Skeletal muscle tissue (tissue), 4 donors: Measurements from ENCODE around the gene IL19. TPM values are rescaled to one million over a fixed set of nuclear protein-coding genes. Genes with fewer than 3 reads are reported as not detected.

Experiments
- H3K27ac ChIP-seq: one replicate; pipeline ENCODE4 v1.7.0; 2013; ENCODE audit warnings: mild to moderate bottlenecking, low read depth, low read length, inconsistent platforms
- H3K27me3 ChIP-seq, 3 donors: one replicate each; pipeline ENCODE4 v1.7.0; 2013; ENCODE audit warnings: low read length in 3 of 3; ENCODE audit not compliant: control insufficient read depth in 3 of 3, insufficient read depth in 3 of 3
- H3K36me3 ChIP-seq, 3 donors: one replicate each; pipeline ENCODE4 v1.7.0; 2013; ENCODE audit warnings: low read length in 3 of 3; ENCODE audit not compliant: control insufficient read depth in 3 of 3, insufficient read depth in 3 of 3
- H3K4me1 ChIP-seq, 3 donors: one replicate each; pipeline ENCODE4 v1.7.0; 2013; ENCODE audit warnings: low read length in 3 of 3, mild to moderate bottlenecking in 3 of 3; ENCODE audit not compliant: control insufficient read depth in 3 of 3, insufficient read depth in 3 of 3
- H3K4me3 ChIP-seq, 3 donors: one replicate each; pipeline ENCODE4 v1.7.0; 2013; ENCODE audit warnings: low read length in 3 of 3
- H3K9ac ChIP-seq, 3 donors: one replicate each; pipeline ENCODE4 v1.7.0; 2013; ENCODE audit warnings: low read length in 3 of 3, mild to moderate bottlenecking in 3 of 3, moderate library complexity in 2 of 3, low read depth in 1 of 3
- H3K9me3 ChIP-seq, 3 donors: one replicate each; pipeline ENCODE4 v1.7.0; 2013; ENCODE audit warnings: low read length in 3 of 3; ENCODE audit not compliant: control insufficient read depth in 3 of 3
- total RNA-seq: library from RNA; depleted of rRNA; stranded (reverse); fragments of >200 nt; gene quantifications from one replicate; pipeline ENCODE4 v1.2.3, GENCODE V29; 2014
- donor health status: Osteomylitis.

IL19 gene
- total RNA-seq, 1 donor from 2014 or later = not detected

GRCh38 chr1:206739411-206740076 lies 31.0 kb upstream of the IL19 start:
- H3K4me1 ChIP-seq = peaks cover 10 to 35% (median 20%) of the 10 kb centered on the region in 3 donors

GRCh38 chr1:206741142-206741701 lies 29.4 kb upstream of the IL19 start:
- H3K9ac ChIP-seq = no peak overlapping the region
- H3K4me1 ChIP-seq = peaks cover 10 to 22% (median 20%) of the 10 kb centered on the region in 3 donors
- H3K36me3 ChIP-seq = no peaks in the 10 kb centered on the region
- no peak overlapping the region for H3K27ac ChIP-seq
- H3K27me3 ChIP-seq = no peaks in the 10 kb centered on the region
- H3K4me3 ChIP-seq = no peak overlapping the region
- H3K9me3 ChIP-seq = no peaks in the 10 kb centered on the region

More at GRCh38 chr1:206739411-206740076, 31.0 kb upstream of the IL19 start:
- Histone ChIP-seq H3K9ac (no peak overlapping the region), H3K36me3 (peaks cover 6 to 11% (median 8%) of the 10 kb centered on the region in 3 donors), H3K4me3 (no peak overlapping the region), H3K27me3 (no peaks in the 10 kb centered on the region), H3K9me3 (no peaks in the 10 kb centered on the region), H3K27ac (no peak overlapping the region)

GRCh38 chr1:206742719-206743383 lies 27.7 kb upstream of the IL19 start:
- Histone ChIP-seq H3K4me3 (no peak overlapping the region), H3K27ac (no peak overlapping the region), H3K36me3 (no peaks in the 10 kb centered on the region), H3K4me1 (peaks cover 10 to 16% (median 12%) of the 10 kb centered on the region in 3 donors), H3K9ac (no peak overlapping the region), H3K27me3 (no peaks in the 10 kb centered on the region), H3K9me3 (no peaks in the 10 kb centered on the region)

- Histone ChIP-seq H3K4me3 (no peak overlapping the region), H3K27me3 (no peaks in the 10 kb centered on the region), H3K36me3 (no peaks in the 10 kb centered on the region), H3K27ac (no peak overlapping the region), H3K4me1 (peaks cover 0 to 4% (median 0%) of the 10 kb centered on the region in 3 donors), H3K9ac (no peak overlapping the region), H3K9me3 (no peaks in the 10 kb centered on the region)
Measured at GRCh38 chr1:206744683-206745082, 25.9 kb upstream of the IL19 start.

GRCh38 chr1:206745301-206745700 lies 25.3 kb upstream of the IL19 start:
- Histone ChIP-seq H3K9ac (no peak overlapping the region), H3K4me1 (no peaks in the 10 kb centered on the region), H3K9me3 (no peaks in the 10 kb centered on the region), H3K4me3 (no peak overlapping the region), H3K27ac (no peak overlapping the region), H3K27me3 (no peaks in the 10 kb centered on the region), H3K36me3 (no peaks in the 10 kb centered on the region)

- Histone ChIP-seq H3K27ac (no peak overlapping the region), H3K9ac (no peak overlapping the region), H3K4me1 (no peaks in the 10 kb centered on the region), H3K9me3 (no peaks in the 10 kb centered on the region), H3K36me3 (no peaks in the 10 kb centered on the region), H3K27me3 (peaks cover 0 to 5% (median 0%) of the 10 kb centered on the region in 3 donors), H3K4me3 (no peak overlapping the region)
Measured at GRCh38 chr1:206748348-206749030, 22.1 kb upstream of the IL19 start.

GRCh38 chr1:206751891-206752290 lies 18.7 kb upstream of the IL19 start:
- peaks cover 0 to 5% (median 0%) of the 10 kb centered on the region in 3 donors for H3K27me3 ChIP-seq
- H3K9ac ChIP-seq = no peak overlapping the region
- H3K36me3 ChIP-seq = no peaks in the 10 kb centered on the region
- no peaks in the 10 kb centered on the region for H3K9me3 ChIP-seq
- H3K4me1 ChIP-seq = no peaks in the 10 kb centered on the region
- no peak overlapping the region for H3K4me3 ChIP-seq
- no peak overlapping the region for H3K27ac ChIP-seq

GRCh38 chr1:206752481-206752880 lies 18.1 kb upstream of the IL19 start:
- Histone ChIP-seq H3K4me1 (no peaks in the 10 kb centered on the region), H3K27me3 (peaks cover 0 to 5% (median 0%) of the 10 kb centered on the region in 3 donors), H3K27ac (no peak overlapping the region), H3K4me3 (no peak overlapping the region), H3K9me3 (no peaks in the 10 kb centered on the region), H3K9ac (no peak overlapping the region), H3K36me3 (no peaks in the 10 kb centered on the region)

- Histone ChIP-seq H3K9me3 (no peaks in the 10 kb centered on the region), H3K4me3 (no peak overlapping the region), H3K27me3 (peaks cover 0 to 5% (median 0%) of the 10 kb centered on the region in 3 donors), H3K36me3 (no peaks in the 10 kb centered on the region), H3K9ac (no peak overlapping the region), H3K4me1 (no peaks in the 10 kb centered on the region), H3K27ac (no peak overlapping the region)
Measured at GRCh38 chr1:206753141-206753540, 17.4 kb upstream of the IL19 start.

- Histone ChIP-seq H3K27me3 (peaks cover 0 to 5% (median 0%) of the 10 kb centered on the region in 3 donors), H3K4me1 (no peaks in the 10 kb centered on the region), H3K9ac (no peak overlapping the region), H3K4me3 (no peak overlapping the region), H3K9me3 (no peaks in the 10 kb centered on the region), H3K27ac (no peak overlapping the region), H3K36me3 (no peaks in the 10 kb centered on the region)
Measured at GRCh38 chr1:206754011-206754410, 16.6 kb upstream of the IL19 start.
